GM21576 (cell line): ENCODE results near the gene KDM4B.
"Not testable (repeated sequence)": the region's sequence is repeated elsewhere in the genome, so short reads cannot be mapped to it uniquely, and the experiment has no call there.

Experiments used
- ATAC-seq: cut with Tn5 transposase; IDR thresholded peaks from one replicate; pipeline ENCODE4 v1.9.1; 2021; ENCODE audit warnings: mild to moderate bottlenecking, moderate library complexity; ENCODE audit not compliant: unreplicated experiment

KDM4B gene

DNA sequence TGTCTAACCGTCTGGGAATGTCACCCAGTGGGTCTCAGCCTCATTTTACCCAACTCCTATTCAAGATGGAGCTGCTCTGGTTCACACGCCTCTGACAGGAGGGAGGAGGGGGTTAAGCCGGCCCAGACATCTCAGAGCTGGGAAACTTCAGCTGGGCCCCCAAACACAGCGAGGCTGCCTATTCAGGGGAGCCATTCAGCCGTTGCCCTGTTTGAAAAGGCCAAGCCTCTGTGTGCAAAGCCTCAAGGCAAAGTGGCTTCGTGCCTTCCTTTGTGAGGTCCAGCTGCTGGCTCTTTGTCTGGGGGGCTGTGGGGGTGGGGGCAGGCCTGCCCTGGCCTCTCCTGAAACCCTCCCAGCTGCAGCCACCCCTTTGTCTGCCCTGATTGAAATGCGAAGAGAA is 224.3 kb downstream of the KDM4B start:
- no peak for ATAC-seq

GRCh38 chr19:5194641-5195040 is 225.7 kb downstream of the KDM4B start:
- ATAC-seq: no peak

GRCh38 chr19:5195587-5195986 is 226.7 kb downstream of the KDM4B start:
- ATAC-seq: not testable (repeated sequence)

DNA sequence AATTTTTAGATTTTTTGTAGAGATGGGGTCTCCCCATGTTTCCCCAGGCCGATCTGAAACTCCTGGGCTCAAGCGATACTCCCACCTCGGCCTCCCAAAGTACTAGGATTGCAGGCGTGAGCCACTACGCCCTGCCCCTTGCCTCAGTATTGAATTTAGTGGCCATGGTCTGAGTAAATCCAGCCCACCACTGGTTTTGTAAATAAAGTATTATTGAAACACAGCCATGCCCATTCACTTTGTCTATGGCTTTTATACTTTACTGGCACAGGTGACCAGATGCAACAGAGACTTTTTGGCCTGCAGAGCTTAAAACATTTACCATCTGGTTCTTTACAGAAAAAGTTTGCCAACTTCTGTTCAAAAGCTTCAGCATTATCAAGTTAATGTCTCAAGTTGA is 227.9 kb downstream of the KDM4B start:
- ATAC-seq: no peak

- ATAC-seq: no peak
Observed at GRCh38 chr19:5200844-5201243, 231.9 kb downstream of the KDM4B start.

- ATAC-seq: no peak
Observed at GRCh38 chr19:5202553-5202952, 233.6 kb downstream of the KDM4B start.
